ENCODE measurements around the gene GNAZ. TPM values are rescaled to one million over a fixed set of nuclear protein-coding genes. Genes with fewer than 3 reads are reported as not detected.
"Not testable (repeated sequence)": the region's sequence is repeated elsewhere in the genome, so short reads cannot be mapped to it uniquely, and the experiment has no call there.

GNAZ gene
- 10 to 100 TPM in 4 of 9 donors, 1 to 10 TPM in 5; 3.0 to 70.8 (median 9.4) TPM for total RNA-seq
- polyA plus RNA-seq: 10 to 100 TPM in 1 of 3 donors, 1 to 10 TPM in 2; 3.7 to 14.4 (median 6.8) TPM
- long read RNA-seq, donor 1: 0 reads
- long read RNA-seq, donor 2: 0 reads
- long read RNA-seq, donor 3: 0 reads
- long read RNA-seq, donor 4, partial matches to known transcripts: 0 of 1 reads
- long read RNA-seq, donor 4, other reads (novel, unspliced or antisense): 1 of 1 reads
- long read RNA-seq, donor 5, transcript GNAZ-203 (3 exons, 3,333 nt): major isoform, 22 of 25 reads
- long read RNA-seq, donor 5, partial matches to known transcripts: 1 of 25 reads
- long read RNA-seq, donor 5, other reads (novel, unspliced or antisense): 2 of 25 reads
- long read RNA-seq, donor 6, partial matches to known transcripts: 0 of 4 reads
- long read RNA-seq, donor 6, other reads (novel, unspliced or antisense): 4 of 4 reads
- long read RNA-seq, donor 7: 0 reads
- long read RNA-seq, donor 8: 0 reads
- long read RNA-seq, donor 9: 0 reads
- long read RNA-seq, donor 10, partial matches to known transcripts: 0 of 2 reads
- long read RNA-seq, donor 10, other reads (novel, unspliced or antisense): 0 of 2 reads

- WGBS, 4 donors: 2 to 44% (median 9%) methylated on average over 4 to 87 of the region's 87 CpGs
- peak in 6 of 7 donors; percentile 18 to 56 (median 36) for DNase-seq
- Histone ChIP-seq H3K9me3 (replicated peaks in 1 of 3) (no peaks in the 10 kb centered on the region), H3K36me3 (replicated peaks in 1 of 2) (no peaks in the 10 kb centered on the region), H3K4me3 (peak within 1 kb of the TSS in 3 of 4 donors; percentile 10 to 79 (median 56)), H3K4me1 (replicated peaks in 1 of 2) (peaks cover 16% of the 10 kb centered on the region in 2 donors), H3K27ac (peak within 1 kb of the TSS; percentile 7 to 82 (median 70)), H3K27me3 (no peaks in the 10 kb centered on the region)
- intact Hi-C loops (cut with DNase I): loop anchor here in 1 of 2 donors (10.0 kb wide), 2 partner anchors 56 to 84 kb away; no protein-coding TSS in a partner anchor
- no peak for TF ChIP-seq POLR2A (IDR thresholded peaks at IDR 0.05)
- TF ChIP-seq, protein P1, sequence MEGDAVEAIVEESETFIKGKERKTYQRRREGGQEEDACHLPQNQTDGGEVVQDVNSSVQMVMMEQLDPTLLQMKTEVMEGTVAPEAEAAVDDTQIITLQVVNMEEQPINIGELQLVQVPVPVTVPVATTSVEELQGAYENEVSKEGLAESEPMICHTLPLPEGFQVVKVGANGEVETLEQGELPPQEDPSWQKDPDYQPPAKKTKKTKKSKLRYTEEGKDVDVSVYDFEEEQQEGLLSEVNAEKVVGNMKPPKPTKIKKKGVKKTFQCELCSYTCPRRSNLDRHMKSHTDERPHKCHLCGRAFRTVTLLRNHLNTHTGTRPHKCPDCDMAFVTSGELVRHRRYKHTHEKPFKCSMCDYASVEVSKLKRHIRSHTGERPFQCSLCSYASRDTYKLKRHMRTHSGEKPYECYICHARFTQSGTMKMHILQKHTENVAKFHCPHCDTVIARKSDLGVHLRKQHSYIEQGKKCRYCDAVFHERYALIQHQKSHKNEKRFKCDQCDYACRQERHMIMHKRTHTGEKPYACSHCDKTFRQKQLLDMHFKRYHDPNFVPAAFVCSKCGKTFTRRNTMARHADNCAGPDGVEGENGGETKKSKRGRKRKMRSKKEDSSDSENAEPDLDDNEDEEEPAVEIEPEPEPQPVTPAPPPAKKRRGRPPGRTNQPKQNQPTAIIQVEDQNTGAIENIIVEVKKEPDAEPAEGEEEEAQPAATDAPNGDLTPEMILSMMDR (IDR thresholded peaks at IDR 0.05): no peak
Measured at GRCh38 chr22:23070418-23071229, at the start of gene GNAZ. Gene GNAZ (plus strand): TSS chr22:23070519. CDS start chr22:23095696, 25,177 bp downstream.

- Histone ChIP-seq H3K4me3 (no peak overlapping the region), H3K4me1 (replicated peaks in 1 of 2) (no peaks in the 10 kb centered on the region), H3K27me3 (no peaks in the 10 kb centered on the region), H3K9me3 (replicated peaks in 1 of 3) (no peaks in the 10 kb centered on the region), H3K36me3 (replicated peaks in 1 of 2) (no peaks in the 10 kb centered on the region), H3K27ac (no peak overlapping the region)
- TF ChIP-seq POLR2A (IDR thresholded peaks at IDR 0.05): no peak
- TF ChIP-seq, protein P1 (IDR thresholded peaks at IDR 0.05): no peak
- DNase-seq: no peak
- intact Hi-C loops (cut with DNase I): no loop called here
Measured at GRCh38 chr22:23020659-23021293, 49.5 kb upstream of the GNAZ start.

- 38 to 68% (median 59%) methylated on average over 3 of the region's 3 CpGs for WGBS, 4 donors
- intact Hi-C loops (cut with DNase I); H3K4me3 ChIP-seq; H3K9me3 ChIP-seq (replicated peaks in 1 of 3); H3K27ac ChIP-seq; H3K27me3 ChIP-seq; DNase-seq; H3K36me3 ChIP-seq (replicated peaks in 1 of 2); H3K4me1 ChIP-seq (replicated peaks in 1 of 2): not testable (repeated sequence)
Measured at GRCh38 chr22:23021660-23022353, 48.5 kb upstream of the GNAZ start.

GRCh38 chr22:23023294-23023693 is 47.0 kb upstream of the GNAZ start:
- H3K27ac ChIP-seq: no peak overlapping the region
- no peak for DNase-seq
- intact Hi-C loops (cut with DNase I): no loop called here
- TF ChIP-seq, protein P1 (IDR thresholded peaks at IDR 0.05): no peak
- TF ChIP-seq POLR2A (IDR thresholded peaks at IDR 0.05): no peak
- no peaks in the 10 kb centered on the region for H3K27me3 ChIP-seq
- H3K36me3 ChIP-seq (replicated peaks in 1 of 2): no peaks in the 10 kb centered on the region
- no peak overlapping the region for H3K4me3 ChIP-seq
- 70 to 75% (median 74%) methylated on average over 2 of the region's 2 CpGs for WGBS, 4 donors
- no peaks in the 10 kb centered on the region for H3K4me1 ChIP-seq (replicated peaks in 1 of 2)
- H3K9me3 ChIP-seq (replicated peaks in 1 of 3): no peaks in the 10 kb centered on the region
